HG02884 (cell line): ENCODE measurements around the gene LRRFIP1.
"Not testable (repeated sequence)": the region's sequence is repeated elsewhere in the genome, so short reads cannot be mapped to it uniquely, and the experiment has no call there.

ENCODE experiments used
- ATAC-seq: cut with Tn5 transposase; IDR thresholded peaks from one replicate; pipeline ENCODE4 v1.9.1; 2021; ENCODE audit warnings: mild to moderate bottlenecking, moderate library complexity; ENCODE audit not compliant: unreplicated experiment

The LRRFIP1 gene

DNA sequence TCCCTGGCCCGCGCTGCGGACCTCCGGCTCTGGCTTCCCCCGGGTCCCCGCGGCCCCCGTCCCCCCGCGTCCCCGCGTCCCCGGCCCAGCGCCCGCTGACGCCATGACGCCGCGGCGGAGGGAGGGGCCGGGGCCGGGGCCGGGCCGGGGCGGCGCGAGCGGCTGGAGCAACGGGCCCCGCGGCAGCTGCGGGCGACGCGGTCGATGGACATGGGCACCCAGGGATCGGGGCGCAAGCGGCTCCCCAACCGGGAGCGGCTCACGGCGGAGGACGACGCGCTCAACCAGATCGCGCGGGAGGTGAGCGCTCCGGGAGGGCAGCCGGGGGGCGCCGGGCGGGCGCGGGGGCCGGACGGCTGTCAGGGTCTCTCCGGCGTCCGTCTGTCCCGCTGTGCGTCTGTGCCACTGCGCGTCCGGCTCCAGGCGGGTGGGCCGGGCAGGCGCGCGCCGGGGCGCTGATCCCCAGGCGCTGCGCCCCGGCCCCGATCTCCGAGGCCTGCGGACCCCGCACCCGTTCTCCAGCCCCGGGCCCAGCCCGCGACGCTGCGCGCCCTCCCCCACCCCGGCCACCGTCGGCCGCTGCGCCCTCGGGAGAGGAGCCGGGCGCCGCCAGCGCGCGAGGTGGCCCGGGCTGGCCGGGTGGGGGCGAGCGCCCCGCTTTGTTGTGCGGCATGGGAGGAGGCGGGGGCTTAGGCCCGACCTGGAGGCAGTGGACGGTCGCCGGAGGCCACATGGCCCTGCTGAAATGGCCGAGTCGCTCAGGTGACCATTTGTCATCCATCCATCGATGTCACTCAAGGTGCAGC is at the start of gene LRRFIP1:
Gene LRRFIP1 (plus strand): TSS at position 147 of the 806 bp plus-strand sequence. CDS start 58 bp downstream, at position 205.
- no peak for ATAC-seq

GRCh38 chr2:237577956-237578870 is 49.2 kb upstream of the LRRFIP1 start:
- no peak for ATAC-seq

- ATAC-seq = no peak
These were observed 46.1 kb upstream of the LRRFIP1 start for GRCh38 chr2:237581326-237581725.

DNA sequence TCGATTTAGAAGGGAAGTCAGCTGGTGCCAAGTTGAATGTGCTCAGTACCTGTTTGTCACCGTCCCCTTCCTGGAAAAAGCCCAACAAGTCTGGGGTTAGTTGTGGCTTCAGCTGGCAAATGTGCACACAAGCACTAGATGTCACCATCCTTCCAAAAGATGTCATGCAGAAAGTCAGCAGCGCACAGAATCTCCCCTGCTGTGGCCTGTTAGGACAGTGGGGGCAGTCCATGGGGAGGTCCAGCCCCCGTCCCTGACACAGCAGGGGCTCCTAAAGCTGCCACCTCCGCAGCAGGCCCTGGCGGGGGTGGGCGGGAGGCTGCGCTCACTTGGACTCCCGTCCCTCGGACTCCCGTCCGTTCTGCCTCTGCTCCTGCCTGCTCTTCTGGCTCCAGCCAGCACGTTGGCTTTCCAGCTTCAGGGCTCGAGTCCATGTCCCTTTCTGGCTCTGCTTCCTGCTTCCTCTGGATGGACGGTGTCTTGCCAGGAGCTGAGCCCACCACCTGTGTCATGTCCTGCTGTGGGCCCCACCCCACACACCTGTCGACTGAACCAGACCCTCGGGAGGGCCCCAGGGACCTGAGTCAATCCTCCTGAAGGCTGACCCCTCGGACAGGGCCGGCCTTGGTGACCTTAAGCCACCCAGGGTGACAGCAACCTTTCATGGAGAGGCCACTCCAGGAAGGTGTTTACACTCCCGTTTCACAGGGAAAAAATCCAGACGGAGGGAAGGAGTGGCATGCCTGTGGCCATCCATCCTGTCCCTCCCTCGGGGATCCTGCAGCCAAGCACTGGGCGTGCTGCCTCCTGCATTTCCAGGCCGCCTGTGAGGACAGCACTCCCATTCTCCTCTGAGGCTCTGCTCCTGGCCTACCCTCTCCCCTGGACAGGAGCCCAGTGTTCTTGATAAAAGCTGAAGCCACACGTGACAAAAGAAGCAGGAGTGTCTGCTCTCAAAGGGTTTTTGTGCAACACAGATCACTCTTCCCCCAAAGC is 45.3 kb upstream of the LRRFIP1 start:
- no peak for ATAC-seq

DNA sequence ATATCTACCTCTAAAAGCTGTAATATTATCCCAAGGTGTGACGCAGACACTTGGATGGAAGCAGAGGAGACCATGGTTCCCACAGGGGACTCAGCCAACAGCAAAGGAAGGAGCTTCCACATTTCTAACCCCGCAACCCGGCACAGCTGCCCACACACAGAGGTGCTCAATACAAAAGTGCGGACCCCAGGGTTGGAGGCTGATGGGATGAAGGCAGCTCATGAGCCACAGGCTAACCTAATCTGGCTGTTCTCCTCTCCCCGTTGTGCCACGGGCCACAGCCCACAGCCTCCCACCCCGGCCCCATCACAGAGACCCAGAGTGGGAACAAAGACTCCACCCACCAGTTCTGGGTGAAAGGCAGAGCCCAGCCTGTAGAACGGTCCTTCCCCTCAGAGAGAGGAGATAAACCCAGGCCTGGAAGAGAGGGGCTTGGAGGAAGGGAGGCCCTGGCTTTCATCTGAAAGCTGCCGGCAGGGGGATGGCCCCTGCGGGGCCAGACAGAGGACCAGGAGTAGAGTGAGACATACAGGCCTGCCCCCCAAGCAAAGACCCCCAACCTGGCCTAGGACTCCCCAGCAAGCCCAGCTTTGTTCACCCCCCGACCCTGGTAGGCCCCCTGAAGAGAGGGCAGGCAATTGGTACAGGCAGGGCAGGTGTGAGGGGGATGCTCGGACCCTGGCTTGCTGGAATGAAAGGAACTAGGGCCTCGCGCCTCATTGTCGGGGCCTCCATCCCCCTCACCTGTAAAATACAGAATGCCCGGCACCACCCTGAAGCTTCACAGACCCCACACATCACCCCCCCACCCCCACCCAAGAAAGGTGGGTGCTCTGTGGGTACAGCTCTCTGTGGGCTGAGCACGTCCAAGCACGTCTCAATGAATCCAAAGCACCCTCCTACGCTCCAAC is 43.7 kb upstream of the LRRFIP1 start:
- ATAC-seq = no peak

GRCh38 chr2:237585590-237586221 is 41.7 kb upstream of the LRRFIP1 start:
- ATAC-seq = no peak

DNA sequence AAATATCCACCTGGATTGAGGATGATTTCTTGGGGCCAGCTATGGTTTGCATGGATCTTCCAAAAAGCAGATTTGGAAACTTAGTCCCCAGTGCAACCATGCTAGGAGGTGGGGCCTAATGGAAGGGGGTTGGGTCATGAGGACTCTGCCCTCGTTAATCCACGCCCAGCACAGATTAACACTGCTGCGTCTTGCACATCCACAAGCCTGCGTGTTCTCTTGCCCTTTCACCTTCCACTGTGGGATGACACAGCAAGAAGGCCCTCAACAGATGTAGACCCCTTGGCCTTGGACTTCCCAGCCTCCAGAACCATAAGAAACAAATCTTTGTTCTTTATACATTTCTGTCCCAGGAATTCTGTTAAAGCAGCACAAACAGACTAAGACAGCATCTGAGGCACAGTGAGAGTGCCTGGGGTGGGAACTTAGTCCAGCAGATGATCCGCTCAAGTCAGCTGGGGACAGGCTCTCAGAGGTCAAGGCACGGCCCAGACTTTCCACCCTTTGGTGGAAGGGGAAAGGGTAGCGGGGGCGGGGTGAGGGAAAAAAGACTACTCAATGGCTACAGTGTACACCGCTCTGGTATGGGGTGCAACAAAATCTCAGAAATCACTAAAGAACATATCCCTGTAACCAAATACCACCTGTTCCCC is 39.2 kb upstream of the LRRFIP1 start:
- ATAC-seq = no peak

- ATAC-seq = no peak
These were observed 36.9 kb upstream of the LRRFIP1 start, which contains the start of gene RAB17 for GRCh38 chr2:237590272-237591140. TSS of gene RAB17 (minus strand) at chr2:237590734. CDS start at chr2:237586154, 4,580 bp downstream.

DNA sequence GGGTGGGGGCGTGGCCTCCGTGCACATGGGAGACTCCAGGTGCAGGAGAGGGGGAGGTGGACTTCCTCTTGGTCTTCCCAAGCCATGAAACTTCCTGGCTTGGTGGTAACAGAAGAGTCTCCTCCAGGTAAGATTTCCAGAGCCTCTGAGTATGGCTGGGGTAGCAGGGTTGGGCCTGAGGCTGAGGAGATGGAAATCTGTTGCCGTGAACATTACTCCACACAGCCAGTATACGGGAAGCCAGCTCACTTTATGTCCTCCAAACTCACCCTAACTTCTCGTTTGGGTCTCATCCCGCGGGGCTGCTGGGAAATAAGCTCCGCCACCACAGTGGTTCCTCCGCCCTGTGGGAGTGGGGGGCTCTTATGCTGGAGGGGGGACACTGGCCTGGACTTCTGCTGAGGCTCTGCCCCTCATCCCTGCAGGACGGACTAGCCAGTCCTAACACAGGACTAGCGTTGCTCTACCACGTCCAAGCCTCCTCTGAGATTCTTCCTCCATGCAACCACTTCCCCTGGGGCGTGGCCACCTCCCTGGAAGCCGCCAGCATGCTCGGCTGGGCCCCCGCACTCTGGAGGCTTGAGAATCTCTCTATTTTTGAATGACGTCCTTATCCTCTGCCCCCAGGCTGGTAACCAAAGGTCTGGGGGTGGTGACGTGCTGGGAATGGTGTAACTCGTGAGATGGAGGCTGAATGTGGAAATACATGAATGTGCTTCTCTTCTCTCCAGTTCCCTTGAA is 36.1 kb upstream of the LRRFIP1 start:
- ATAC-seq = no peak

- ATAC-seq = no peak
These were observed 34.9 kb upstream of the LRRFIP1 start for GRCh38 chr2:237592425-237592980.

DNA sequence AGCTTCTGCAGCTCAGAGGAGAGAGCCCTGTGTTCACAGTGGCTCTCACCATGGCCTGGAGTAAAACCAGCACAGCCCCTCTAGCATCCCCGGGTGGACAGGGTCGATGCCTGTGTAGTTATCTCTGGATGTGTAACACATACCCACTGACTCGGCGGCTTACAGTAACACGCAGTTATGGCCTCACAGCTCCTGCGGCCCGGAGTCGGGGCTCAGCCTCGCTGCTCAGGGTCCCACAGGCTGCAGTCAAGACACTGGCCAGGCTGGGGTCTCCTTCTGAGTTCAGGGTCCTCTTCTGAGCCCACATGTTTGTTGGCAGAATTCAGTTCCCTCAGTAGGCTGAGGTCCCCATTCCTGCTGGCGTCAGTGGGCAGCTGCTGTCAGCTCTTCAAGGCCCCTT is 34.4 kb upstream of the LRRFIP1 start:
- ATAC-seq = no peak

- ATAC-seq = no peak
These were observed 33.6 kb upstream of the LRRFIP1 start for GRCh38 chr2:237593596-237594320.

DNA sequence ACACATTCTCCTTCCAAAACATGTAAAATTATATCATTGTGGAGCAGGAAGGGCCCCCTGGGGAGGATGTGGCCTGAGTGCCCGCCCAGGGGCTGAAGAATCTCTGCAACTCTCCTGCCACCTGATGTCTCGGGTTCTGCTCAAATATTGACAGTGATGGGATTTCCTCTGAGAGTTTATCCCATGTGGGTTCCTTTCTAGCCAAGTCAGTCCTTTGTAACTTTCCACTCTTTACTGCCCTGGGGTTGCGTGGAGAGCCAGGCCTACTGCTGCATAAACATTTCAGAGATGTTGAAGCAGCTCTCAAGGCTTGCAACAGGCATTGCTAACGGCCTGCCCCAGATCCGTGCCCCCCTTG is 32.9 kb upstream of the LRRFIP1 start:
- no peak for ATAC-seq

- ATAC-seq = not testable (repeated sequence)
These were observed 31.4 kb upstream of the LRRFIP1 start for GRCh38 chr2:237595829-237596519.

- ATAC-seq = no peak
These were observed 30.7 kb upstream of the LRRFIP1 start for GRCh38 chr2:237596520-237597195.
